ENCODE data around the gene LPAR4.
"Not testable (repeated sequence)": the region's sequence is repeated elsewhere in the genome, so short reads cannot be mapped to it uniquely, and the experiment has no call there.

GRCh38 chrX:78802526-78802925 is 55.0 kb downstream of the LPAR4 start:
- not testable (repeated sequence) for TF ChIP-seq SP1, SUZ12, PKNOX1, ELF4 (IDR thresholded peaks at IDR 0.05)

All from HEK293T (cell line).